CD14-positive monocyte (primary cell): ENCODE measurements around the gene NAT9. TPM values are rescaled to one million over a fixed set of nuclear protein-coding genes. Genes with fewer than 3 reads are reported as not detected.

ENCODE experiments used
- DNase-seq, 3 donors: peaks; one replicate each; pipeline ENCODE4 v3.0.0-alpha.2; 2011 to 2022
- H2AFZ ChIP-seq: 2 replicates; pipeline ENCODE4 v1.6.0; 2012; ENCODE audit warnings: mild to moderate bottlenecking, low read depth, low read length, inconsistent platforms; ENCODE audit not compliant: insufficient read depth, poor library complexity, severe bottlenecking
- H3K27ac ChIP-seq, 2 donors: 1 replicate in 1 of 2; 2 replicates in 1 of 2; pipeline ENCODE4 v1.5.1; 2012 to 2013; ENCODE audit warnings: low read length in 2 of 2, control low read depth in 1 of 2, inconsistent platforms in 1 of 2, low read depth in 1 of 2, mild to moderate bottlenecking in 1 of 2
- H3K27me3 ChIP-seq, 2 donors: one replicate each; pipeline versions ENCODE4 v1.6.0 to v1.6.1; 2011 to 2013; ENCODE audit warnings: low read length in 2 of 2; ENCODE audit not compliant: control insufficient read depth in 2 of 2, insufficient read depth in 2 of 2
- H3K36me3 ChIP-seq, 2 donors: replicated peaks in 1 of 2; 1 replicate in 1 of 2; 2 replicates in 1 of 2; pipeline versions ENCODE4 v1.5.1 to v1.6.1; 2012 to 2013; ENCODE audit warnings: low read length in 2 of 2, control low read depth in 1 of 2, inconsistent platforms in 1 of 2, mild to moderate bottlenecking in 1 of 2; ENCODE audit not compliant: insufficient read depth in 2 of 2, control insufficient read depth in 1 of 2
- H3K4me1 ChIP-seq, 2 donors: 1 replicate in 1 of 2; 2 replicates in 1 of 2; pipeline versions ENCODE4 v1.5.1 to v1.6.1; 2012 to 2013; ENCODE audit warnings: low read length in 2 of 2, control low read depth in 1 of 2, inconsistent platforms in 1 of 2, mild to moderate bottlenecking in 1 of 2, moderate library complexity in 1 of 2; ENCODE audit not compliant: insufficient read depth in 2 of 2, control insufficient read depth in 1 of 2
- H3K4me2 ChIP-seq: replicated peaks from 2 replicates; pipeline ENCODE3; 2012; ENCODE audit warnings: low read length, moderate library complexity, mild to moderate bottlenecking; ENCODE audit not compliant: poor library complexity, severe bottlenecking; ENCODE audit errors: extremely low read depth
- H3K4me3 ChIP-seq, 3 experiments: fragments of 200-600 bp in 1 of 3; sonication (generic) in 1 of 3; replicated peaks in 1 of 3; 1 replicate in 2 of 3; 2 replicates in 1 of 3; pipeline ENCODE4 v1.5.1; 2011 to 2013; ENCODE audit warnings: low read length in 3 of 3, mild to moderate bottlenecking in 3 of 3, control low read depth in 2 of 3, low read depth in 2 of 3, inconsistent platforms in 1 of 3, moderate library complexity in 1 of 3
- H3K79me2 ChIP-seq: 2 replicates; pipeline ENCODE4 v1.6.0; 2012; ENCODE audit warnings: mild to moderate bottlenecking, control low read depth, inconsistent platforms, low read length, moderate library complexity; ENCODE audit not compliant: insufficient read depth
- H3K9ac ChIP-seq: 2 replicates; pipeline ENCODE4 v1.6.0; 2017; ENCODE audit warnings: low read length, mild to moderate bottlenecking; ENCODE audit not compliant: insufficient read depth, poor library complexity, severe bottlenecking
- H3K9me3 ChIP-seq, 2 donors: replicated peaks in 1 of 2; 1 replicate in 1 of 2; 2 replicates in 1 of 2; pipeline versions ENCODE4 v1.5.1 to v1.6.1; 2012 to 2013; ENCODE audit warnings: low read length in 2 of 2, control low read depth in 1 of 2; ENCODE audit not compliant: control insufficient read depth in 1 of 2, insufficient read depth in 1 of 2
- H4K20me1 ChIP-seq: 2 replicates; pipeline ENCODE4 v1.6.0; 2012; ENCODE audit warnings: mild to moderate bottlenecking, low read length, control low read depth, moderate library complexity; ENCODE audit not compliant: insufficient read depth
- H3K27ac Mint-ChIP-seq, 7 donors: one replicate each; pipeline ENCODE4 v1.8.0; 2020; ENCODE audit warnings: mild to moderate bottlenecking in 7 of 7, mixed read lengths in 7 of 7, moderate library complexity in 6 of 7, inconsistent platforms in 2 of 7
- H3K27me3 Mint-ChIP-seq, 3 donors: one replicate each; pipeline ENCODE4 v1.8.0; 2021 to 2022; ENCODE audit warnings: low read depth in 3 of 3, mild to moderate bottlenecking in 3 of 3, mixed read lengths in 3 of 3, moderate library complexity in 3 of 3, inconsistent platforms in 1 of 3
- H3K36me3 Mint-ChIP-seq, 2 donors: one replicate each; pipeline ENCODE4 v1.8.0; 2020; ENCODE audit warnings: mixed read lengths in 2 of 2, inconsistent platforms in 1 of 2, mild to moderate bottlenecking in 1 of 2
- H3K4me1 Mint-ChIP-seq: one replicate; pipeline ENCODE4 v1.8.0; 2020; ENCODE audit warnings: mild to moderate bottlenecking, mixed read lengths
- H3K4me3 Mint-ChIP-seq, 2 donors: one replicate each; pipeline ENCODE4 v1.8.0; 2020; ENCODE audit warnings: mild to moderate bottlenecking in 2 of 2, mixed read lengths in 2 of 2, moderate library complexity in 1 of 2
- H3K9me3 Mint-ChIP-seq, 7 donors: one replicate each; pipeline ENCODE4 v1.8.0; 2020 to 2022; ENCODE audit warnings: mixed read lengths in 7 of 7, mild to moderate bottlenecking in 6 of 7, moderate library complexity in 6 of 7, inconsistent platforms in 2 of 7
- CTCF ChIP-seq: fragments of 200-600 bp; IDR thresholded peaks from one replicate; pipeline ENCODE4 v1.8.0; 2022; ENCODE audit warnings: antibody characterized with exemption, mild to moderate bottlenecking
- WGBS: methylation state at CpG from one replicate; pipeline ENCODE4 v1.1.5; 2013; ENCODE audit warnings: missing lambda C conversion rate; ENCODE audit not compliant: insufficient coverage; 5-methylcytosine and 5-hydroxymethylcytosine counted together
- intact Hi-C, 2 donors: fragments of 100-400 bp; cut with micrococcal nuclease; formaldehyde crosslinking; loops; one replicate each; pipeline versions ENCODE4 v1.15.0 to v1.15.1; 2023
- polyA plus RNA-seq, 3 donors: library from polyadenylated mRNA; depleted of rRNA in 1 of 3; unstranded in 2 of 3; stranded (reverse) in 1 of 3; fragments of 300-500 nt in 2 of 3; fragments of >200 nt in 1 of 3; fragmentation: Illumina TruSeq in 2 of 3; gene quantifications; 1 replicate in 2 of 3; 2 replicates in 1 of 3; pipeline ENCODE4 v1.2.3, GENCODE V29; 2012 to 2021

Gene NAT9
- polyA plus RNA-seq, 3 donors, result 7.1 to 95.6 (median 7.8) TPM

DNA sequence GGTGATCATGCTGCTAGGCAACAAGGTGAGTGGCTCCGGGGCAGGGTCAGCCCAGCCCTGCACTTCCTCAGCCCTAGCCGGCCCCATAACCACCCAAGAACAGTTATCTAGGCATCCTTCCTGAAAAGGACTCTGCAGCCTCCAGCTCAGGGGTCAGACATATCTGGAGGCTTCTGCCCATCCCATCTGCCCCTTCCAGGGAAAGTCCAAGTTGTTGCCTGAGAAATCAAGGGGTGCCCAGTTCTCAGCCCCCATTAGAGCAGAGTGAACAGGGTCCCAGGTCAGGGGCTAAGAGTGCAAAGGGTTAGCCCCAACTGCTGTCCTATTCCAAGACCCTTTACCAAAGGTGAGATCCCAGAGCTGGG lies 31.8 kb downstream of the NAT9 start:
- intact Hi-C loops, result loop anchor here (1.0 to 10.0 kb wide), 3 partner anchors 118 to 210 kb away; no protein-coding TSS in a partner anchor
- H3K27ac Mint-ChIP-seq, result peak overlapping the region in 2 of 7 donors; percentile 15 to 46
- WGBS, result 10% methylated on average over 2 of the region's 2 CpGs
- no peaks in the 10 kb centered on the region for H3K9me3 ChIP-seq
- peaks cover 8% of the 10 kb centered on the region for H4K20me1 ChIP-seq
- TF ChIP-seq CTCF, result no peak
- H3K27me3 Mint-ChIP-seq, result peaks cover 0 to under 1% (median 0%) of the 10 kb centered on the region in 3 donors
- no peak overlapping the region for H3K4me2 ChIP-seq
- no peak overlapping the region for H2AFZ ChIP-seq
- no peaks in the 10 kb centered on the region for H3K27me3 ChIP-seq
- H3K79me2 ChIP-seq, result peaks cover 55% of the 10 kb centered on the region
- H3K36me3 Mint-ChIP-seq, result peaks cover 9 to 21% of the 10 kb centered on the region in 2 donors
- DNase-seq, result peak in 1 of 3 donors; percentile 17
- H3K36me3 ChIP-seq, result no peaks in the 10 kb centered on the region
- H3K4me3 ChIP-seq, result no peak overlapping the region
- peak overlapping the region in 1 of 2 donors; percentile 15 for H3K4me3 Mint-ChIP-seq
- peaks cover 78 to 88% of the 10 kb centered on the region in 2 donors for H3K4me1 ChIP-seq
- H3K27ac ChIP-seq, result no peak overlapping the region
- H3K4me1 Mint-ChIP-seq, result peaks cover 75% of the 10 kb centered on the region
- no peak overlapping the region for H3K9ac ChIP-seq
- H3K9me3 Mint-ChIP-seq, result peaks cover 0 to 2% (median 0%) of the 10 kb centered on the region in 7 donors

DNA sequence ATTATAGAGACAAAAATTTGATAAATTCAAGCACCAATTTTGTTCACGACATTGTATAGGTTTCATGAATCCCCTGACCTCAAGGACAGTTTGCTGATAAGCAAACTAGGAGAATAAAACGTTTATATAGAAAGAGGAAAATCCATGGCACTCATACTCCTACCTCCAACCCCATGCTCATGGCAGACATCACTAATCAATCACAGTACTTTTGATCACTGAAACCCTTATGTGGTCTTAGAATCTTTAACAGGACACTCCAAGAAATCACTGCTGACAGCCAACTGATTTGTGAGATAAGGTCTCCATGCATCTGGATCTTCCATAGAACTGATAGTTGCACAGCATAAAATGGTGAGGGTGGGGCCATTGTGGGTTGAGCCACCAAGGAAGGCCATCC lies 32.4 kb downstream of the NAT9 start:
- peak overlapping the region in 2 of 7 donors; percentile 75 to 84 for H3K27ac Mint-ChIP-seq
- Histone ChIP-seq H3K9me3 (no peaks in the 10 kb centered on the region), H4K20me1 (peaks cover 2% of the 10 kb centered on the region), H3K27ac (no peak overlapping the region), H3K4me2 (no peak overlapping the region), H3K9ac (no peak overlapping the region), H3K27me3 (no peaks in the 10 kb centered on the region), H3K4me3 (no peak overlapping the region), H2AFZ (no peak overlapping the region), H3K79me2 (peaks cover 55% of the 10 kb centered on the region), H3K4me1 (peaks cover 84 to 93% of the 10 kb centered on the region in 2 donors), H3K36me3 (no peaks in the 10 kb centered on the region)
- peaks cover 9 to 21% of the 10 kb centered on the region in 2 donors for H3K36me3 Mint-ChIP-seq
- H3K27me3 Mint-ChIP-seq, result peaks cover 0 to 2% (median 0%) of the 10 kb centered on the region in 3 donors
- peak overlapping the region in 1 of 2 donors; percentile 39 for H3K4me3 Mint-ChIP-seq
- intact Hi-C loops, result loop anchor here (1.0 to 10.0 kb wide), 3 partner anchors 119 to 211 kb away; no protein-coding TSS in a partner anchor
- no peak for TF ChIP-seq CTCF
- WGBS, result no CpG with 5 or more reads among the region's 2 CpGs
- DNase-seq, result no peak
- H3K9me3 Mint-ChIP-seq, result peaks cover 0 to 2% (median 0%) of the 10 kb centered on the region in 7 donors
- peaks cover 81% of the 10 kb centered on the region for H3K4me1 Mint-ChIP-seq
